CD4-positive, alpha-beta T cell (primary cell): ENCODE data around the gene ELP1. TPM values are rescaled to one million over a fixed set of nuclear protein-coding genes. Genes with fewer than 3 reads are reported as not detected.

Source experiments
- ATAC-seq: fragments of 200-7000 bp; cut with Tn5 transposase; one replicate; pipeline ENCODE4 v1.10.0; 2022; ENCODE audit warnings: mild to moderate bottlenecking; ENCODE audit not compliant: poor library complexity
- CTCF ChIA-PET: fragments of 350-600 bp; sonication (Branson Sonifier 250); formaldehyde crosslinking; loops from one replicate; lab custom pipeline; 2021; ENCODE audit warnings: antibody characterized with exemption, inconsistent platforms; lab: Charles Lee
- POLR2A ChIA-PET: fragments of 350-600 bp; sonication (Branson Sonifier 250); formaldehyde crosslinking; loops from one replicate; lab custom pipeline; 2021; ENCODE audit warnings: antibody characterized with exemption, inconsistent platforms; lab: Charles Lee
- DNase-seq, 14 experiments: peaks; one replicate each; pipeline ENCODE4 v3.0.0-alpha.2; 2013 to 2020; ENCODE audit warnings: mixed read lengths in 2 of 14
- H3K27ac ChIP-seq, 2 donors: one replicate each; pipeline versions ENCODE4 v1.5.1 to v1.7.0; 2013; ENCODE audit warnings: low read length in 2 of 2, low read depth in 1 of 2, mild to moderate bottlenecking in 1 of 2
- H3K27me3 ChIP-seq, 2 experiments: 1 replicate in 1 of 2; 2 replicates in 1 of 2; pipeline versions ENCODE4 v1.6.1 to v1.7.0; 2013; ENCODE audit warnings: low read length in 2 of 2, control low read depth in 1 of 2, mild to moderate bottlenecking in 1 of 2, moderate library complexity in 1 of 2; ENCODE audit not compliant: insufficient read depth in 2 of 2, control insufficient read depth in 1 of 2
- H3K36me3 ChIP-seq: one replicate; pipeline ENCODE4 v1.6.1; 2013; ENCODE audit warnings: low read length, control low read depth; ENCODE audit not compliant: insufficient read depth
- H3K4me1 ChIP-seq: one replicate; pipeline ENCODE4 v1.6.1; 2013; ENCODE audit warnings: low read length, control low read depth; ENCODE audit not compliant: insufficient read depth
- H3K4me3 ChIP-seq: one replicate; pipeline ENCODE4 v1.5.1; 2013; ENCODE audit warnings: mild to moderate bottlenecking, low read length, moderate library complexity
- H3K9me3 ChIP-seq, 2 experiments: 1 replicate in 1 of 2; 2 replicates in 1 of 2; pipeline versions ENCODE4 v1.6.1 to v1.7.0; 2013; ENCODE audit warnings: low read length in 2 of 2, mild to moderate bottlenecking in 2 of 2, control low read depth in 1 of 2, moderate library complexity in 1 of 2; ENCODE audit not compliant: control insufficient read depth in 1 of 2, insufficient read depth in 1 of 2
- H3K27ac Mint-ChIP-seq: one replicate; pipeline ENCODE4 v1.8.0; 2020; ENCODE audit warnings: mixed read lengths
- H3K27me3 Mint-ChIP-seq: one replicate; pipeline ENCODE4 v1.8.0; 2021; ENCODE audit warnings: mixed read lengths
- H3K36me3 Mint-ChIP-seq: one replicate; pipeline ENCODE4 v1.8.0; 2021; ENCODE audit warnings: low read depth, mixed read lengths
- H3K4me1 Mint-ChIP-seq: one replicate; pipeline ENCODE4 v1.8.0; 2021; ENCODE audit warnings: low read depth, mixed read lengths
- H3K4me3 Mint-ChIP-seq: one replicate; pipeline ENCODE4 v1.8.0; 2020; ENCODE audit warnings: mild to moderate bottlenecking, mixed read lengths
- H3K9me3 Mint-ChIP-seq: one replicate; pipeline ENCODE4 v1.8.0; 2020; ENCODE audit warnings: mixed read lengths
- intact Hi-C, 2 experiments: fragments of 100-400 bp; cut with DNase I in 1 of 2; cut with micrococcal nuclease in 1 of 2; formaldehyde crosslinking; loops; one replicate each; pipeline versions ENCODE4 v1.15.1 to v1.9.0; 2023 to 2025; cut with DNase I, micrococcal nuclease
- total RNA-seq, 174 experiments: library from RNA in 2 of 174; stranded (reverse) in 2 of 174; gene quantifications; one replicate each; pipeline ENCODE4 v1.2.3 and lab custom pipeline; 2021 to 2026
- TF ChIP-seq, protein P1 (sequence below): fragments of 200-600 bp; IDR thresholded peaks from one replicate; pipeline ENCODE4 v1.8.0; 2022; ENCODE audit warnings: antibody characterized with exemption, mild to moderate bottlenecking

The ELP1 gene
- total RNA-seq, 2 experiments from 2014 or later, result 19.2 to 20.8 TPM

DNA sequence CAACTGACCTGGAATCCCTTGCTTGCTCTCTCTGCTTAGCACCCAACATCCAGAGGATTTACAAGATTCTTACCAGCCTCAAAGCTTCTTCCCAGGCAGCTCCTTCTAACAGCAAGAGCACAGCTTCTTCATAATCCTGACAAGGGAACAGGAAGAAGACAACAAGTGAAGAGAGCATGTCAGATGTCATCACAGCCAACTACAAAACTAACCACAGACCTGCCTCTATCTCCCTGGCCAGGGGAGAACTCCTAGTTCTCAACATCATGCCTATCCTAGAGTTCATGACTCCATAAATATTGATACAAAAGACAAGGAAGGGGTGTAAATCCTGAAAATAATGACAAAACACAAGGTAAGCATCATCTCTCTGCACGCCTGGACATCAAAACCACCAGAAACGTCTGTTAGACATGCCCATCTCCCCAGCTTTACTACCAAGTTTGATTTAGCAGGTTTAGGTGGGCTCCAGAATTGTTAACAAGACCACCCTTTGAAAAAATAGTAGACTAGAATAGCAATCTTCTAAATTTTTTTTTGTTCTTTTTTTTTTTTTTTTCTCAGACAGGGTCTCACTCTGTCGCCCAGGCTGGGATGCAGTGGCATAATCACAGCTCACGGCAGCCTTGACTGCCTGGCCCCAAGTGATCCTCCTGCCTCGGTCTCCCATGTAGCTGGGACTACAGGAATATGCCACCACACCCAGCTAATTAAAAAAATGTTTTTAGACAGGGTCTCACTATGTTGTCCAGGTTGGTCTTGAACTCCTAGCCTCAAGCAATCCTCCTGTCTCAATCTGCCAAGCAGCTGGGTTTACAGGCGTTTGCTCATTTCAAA is 51.7 kb downstream of the ELP1 start:
- TF ChIP-seq, protein P1, sequence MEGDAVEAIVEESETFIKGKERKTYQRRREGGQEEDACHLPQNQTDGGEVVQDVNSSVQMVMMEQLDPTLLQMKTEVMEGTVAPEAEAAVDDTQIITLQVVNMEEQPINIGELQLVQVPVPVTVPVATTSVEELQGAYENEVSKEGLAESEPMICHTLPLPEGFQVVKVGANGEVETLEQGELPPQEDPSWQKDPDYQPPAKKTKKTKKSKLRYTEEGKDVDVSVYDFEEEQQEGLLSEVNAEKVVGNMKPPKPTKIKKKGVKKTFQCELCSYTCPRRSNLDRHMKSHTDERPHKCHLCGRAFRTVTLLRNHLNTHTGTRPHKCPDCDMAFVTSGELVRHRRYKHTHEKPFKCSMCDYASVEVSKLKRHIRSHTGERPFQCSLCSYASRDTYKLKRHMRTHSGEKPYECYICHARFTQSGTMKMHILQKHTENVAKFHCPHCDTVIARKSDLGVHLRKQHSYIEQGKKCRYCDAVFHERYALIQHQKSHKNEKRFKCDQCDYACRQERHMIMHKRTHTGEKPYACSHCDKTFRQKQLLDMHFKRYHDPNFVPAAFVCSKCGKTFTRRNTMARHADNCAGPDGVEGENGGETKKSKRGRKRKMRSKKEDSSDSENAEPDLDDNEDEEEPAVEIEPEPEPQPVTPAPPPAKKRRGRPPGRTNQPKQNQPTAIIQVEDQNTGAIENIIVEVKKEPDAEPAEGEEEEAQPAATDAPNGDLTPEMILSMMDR, result no peak
- Mint-ChIP-seq H3K27me3 (no peaks in the 10 kb centered on the region), H3K27ac (no peak overlapping the region), H3K4me3 (no peak overlapping the region), H3K36me3 (peaks cover 87% of the 10 kb centered on the region), H3K9me3 (no peaks in the 10 kb centered on the region), H3K4me1 (no peaks in the 10 kb centered on the region)
- Histone ChIP-seq H3K27me3 (no peaks in the 10 kb centered on the region), H3K9me3 (no peaks in the 10 kb centered on the region), H3K4me1 (no peaks in the 10 kb centered on the region), H3K4me3 (no peak overlapping the region), H3K27ac (no peak overlapping the region), H3K36me3 (peaks cover 59% of the 10 kb centered on the region)
- ChIA-PET POLR2A (no interaction called here), CTCF (no interaction called here)
- ATAC-seq (no peak), DNase-seq (no peak)
- intact Hi-C loops, result no loop called here

DNA sequence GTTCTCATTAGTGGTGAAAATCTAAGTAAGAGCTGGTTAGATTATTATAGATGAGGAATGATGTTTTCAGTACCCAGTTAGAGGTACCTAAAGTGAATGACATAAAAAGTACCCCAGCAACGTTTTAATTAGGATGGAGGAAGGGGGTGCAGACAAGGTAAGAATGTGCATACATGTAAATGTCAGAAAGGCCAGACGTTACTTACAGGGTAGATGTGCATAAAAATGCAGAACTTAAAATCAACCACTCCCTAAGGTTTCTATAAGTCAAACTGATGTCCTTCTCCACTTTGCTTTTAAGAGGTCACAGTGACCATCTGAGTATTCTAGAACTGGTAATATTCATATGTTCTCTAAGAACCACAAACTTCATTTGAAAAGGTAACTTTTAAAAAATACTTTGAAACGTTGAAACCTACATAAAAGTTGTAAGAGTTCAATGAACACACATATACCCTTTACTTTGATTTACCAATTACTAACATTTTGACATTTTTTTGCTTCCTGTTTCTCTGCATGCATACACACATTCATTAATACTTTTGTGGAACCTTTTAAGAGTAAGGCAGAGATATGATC is 53.1 kb downstream of the ELP1 start:
- Mint-ChIP-seq H3K36me3 (peaks cover 92% of the 10 kb centered on the region), H3K4me3 (no peak overlapping the region), H3K27ac (no peak overlapping the region), H3K27me3 (no peaks in the 10 kb centered on the region), H3K9me3 (no peaks in the 10 kb centered on the region), H3K4me1 (no peaks in the 10 kb centered on the region)
- Histone ChIP-seq H3K27me3 (no peaks in the 10 kb centered on the region), H3K4me1 (no peaks in the 10 kb centered on the region), H3K9me3 (no peaks in the 10 kb centered on the region), H3K36me3 (peaks cover 65% of the 10 kb centered on the region), H3K4me3 (no peak overlapping the region), H3K27ac (no peak overlapping the region)
- intact Hi-C loops, result no loop called here
- TF ChIP-seq, protein P1, result no peak
- ATAC-seq (no peak), DNase-seq (no peak)
- ChIA-PET POLR2A (no interaction called here), CTCF (no interaction called here)

DNA sequence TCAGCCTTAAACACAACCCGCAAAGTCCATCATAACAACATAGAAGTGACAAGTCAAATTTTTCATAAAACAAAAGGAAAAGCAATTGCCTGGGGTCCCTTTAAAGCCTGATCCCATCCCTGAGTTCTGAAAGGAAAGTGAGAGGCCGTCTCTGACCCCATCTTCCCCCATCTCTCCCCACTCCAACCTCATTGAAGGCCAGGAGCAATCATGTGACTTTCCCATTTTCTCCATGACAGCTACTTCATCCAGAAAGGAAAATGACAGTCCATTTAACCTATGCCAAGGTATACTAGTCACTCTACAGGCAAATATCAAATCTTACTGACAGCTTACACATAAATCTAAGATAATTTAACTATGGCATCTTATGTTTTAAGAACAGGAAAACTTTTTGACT is 56.4 kb downstream of the ELP1 start:
- Mint-ChIP-seq H3K36me3 (peaks cover 98% of the 10 kb centered on the region), H3K4me3 (no peak overlapping the region), H3K27me3 (no peaks in the 10 kb centered on the region), H3K27ac (no peak overlapping the region), H3K9me3 (no peaks in the 10 kb centered on the region), H3K4me1 (no peaks in the 10 kb centered on the region)
- Histone ChIP-seq H3K27me3 (no peaks in the 10 kb centered on the region), H3K36me3 (peaks cover 82% of the 10 kb centered on the region), H3K27ac (no peak overlapping the region), H3K4me1 (no peaks in the 10 kb centered on the region), H3K4me3 (no peak overlapping the region), H3K9me3 (peaks cover 0 to 2% of the 10 kb centered on the region in 2 experiments)
- no peak for ATAC-seq
- CTCF ChIA-PET, result no interaction called here
- POLR2A ChIA-PET, result no interaction called here
- DNase-seq, result no peak
- TF ChIP-seq, protein P1, result no peak
- intact Hi-C loops, result no loop called here
